ENCODE results near the gene SNRPB. TPM values are rescaled to one million over a fixed set of nuclear protein-coding genes. Genes with fewer than 3 reads are reported as not detected.

Gene SNRPB
- total RNA-seq, 6 donors from 2014 or later = 54.5 to 216 (median 123) TPM

GRCh38 chr20:2483504-2483903 lies 12.9 kb upstream of the SNRPB start:
- no peak for TF ChIP-seq POLR2A (IDR thresholded peaks at IDR 0.05)
- no peak for TF ChIP-seq CTCF (IDR thresholded peaks at IDR 0.05)
- Histone ChIP-seq H3K36me3 (peaks cover 0 to 73% (median 36%) of the 10 kb centered on the region in 4 donors), H3K4me3 (no peak overlapping the region), H3K27me3 (no peaks in the 10 kb centered on the region), H3K9me3 (no peaks in the 10 kb centered on the region), H3K27ac (no peak overlapping the region), H3K4me1 (no peaks in the 10 kb centered on the region)
- DNase-seq (no peak), ATAC-seq (ENCODE audit: low FRiP score in 2 of 2) (no peak)
- 89 to 92% methylated on average over 12 of the region's 12 CpGs for WGBS, 2 donors

- no peak overlapping the region for H3K27ac ChIP-seq
- H3K4me3 ChIP-seq = no peak overlapping the region
- H3K9me3 ChIP-seq = no peaks in the 10 kb centered on the region
- ATAC-seq (ENCODE audit: low FRiP score in 2 of 2) (no peak), DNase-seq (no peak)
- TF ChIP-seq CTCF (IDR thresholded peaks at IDR 0.05) = no peak
- TF ChIP-seq POLR2AphosphoS5 (IDR thresholded peaks at IDR 0.05) = no peak
- TF ChIP-seq EP300 (IDR thresholded peaks at IDR 0.05) = no peak
- no peak for TF ChIP-seq POLR2A (IDR thresholded peaks at IDR 0.05)
- H3K36me3 ChIP-seq = peaks cover 0 to 43% (median 31%) of the 10 kb centered on the region in 4 donors
- WGBS, 2 donors = 94 to 98% methylated on average over 2 of the region's 2 CpGs
- no peaks in the 10 kb centered on the region for H3K27me3 ChIP-seq
- H3K4me1 ChIP-seq = no peaks in the 10 kb centered on the region
Observed at GRCh38 chr20:2480381-2480780, 9.8 kb upstream of the SNRPB start.

GRCh38 chr20:2476742-2477615 lies 6.4 kb upstream of the SNRPB start:
- WGBS, 2 donors = 71 to 75% methylated on average over 5 of the region's 5 CpGs
- DNase-seq (no peak), ATAC-seq (ENCODE audit: low FRiP score in 2 of 2) (no peak)
- peak overlapping the region in 1 of 4 donors; percentile 58 for H3K27ac ChIP-seq
- TF ChIP-seq EP300 (IDR thresholded peaks at IDR 0.05) (no peak), POLR2AphosphoS5 (IDR thresholded peaks at IDR 0.05) (no peak), CTCF (IDR thresholded peaks at IDR 0.05) (no peak), POLR2A (IDR thresholded peaks at IDR 0.05) (no peak)
- H3K27me3 ChIP-seq = no peaks in the 10 kb centered on the region
- peaks cover 0 to 14% (median 7%) of the 10 kb centered on the region in 4 donors for H3K36me3 ChIP-seq
- H3K4me1 ChIP-seq = no peaks in the 10 kb centered on the region
- H3K9me3 ChIP-seq = no peaks in the 10 kb centered on the region
- no peak overlapping the region for H3K4me3 ChIP-seq

GRCh38 chr20:2475850-2476741 lies 5.5 kb upstream of the SNRPB start:
- DNase-seq = peak in 1 of 2 donors; percentile 40
- no peak overlapping the region for H3K27ac ChIP-seq

More at GRCh38 chr20:2475850-2476741, 5.5 kb upstream of the SNRPB start:
- peaks cover 0 to 8% (median 4%) of the 10 kb centered on the region in 4 donors for H3K36me3 ChIP-seq
- no peaks in the 10 kb centered on the region for H3K27me3 ChIP-seq
- no peaks in the 10 kb centered on the region for H3K9me3 ChIP-seq
- no peak overlapping the region for H3K4me3 ChIP-seq
- 96 to 97% methylated on average over 8 to 9 of the region's 9 CpGs for WGBS, 2 donors
- H3K4me1 ChIP-seq = peaks cover 0 to 3% (median 2%) of the 10 kb centered on the region in 4 donors
- no peak for TF ChIP-seq EP300 (IDR thresholded peaks at IDR 0.05)
- no peak for TF ChIP-seq POLR2A (IDR thresholded peaks at IDR 0.05)
- TF ChIP-seq POLR2AphosphoS5 (IDR thresholded peaks at IDR 0.05) = no peak
- TF ChIP-seq CTCF (IDR thresholded peaks at IDR 0.05) = no peak
- ATAC-seq (ENCODE audit: low FRiP score in 2 of 2) = no peak
